Spleen (tissue), 11 donors: ENCODE measurements around the gene CST11. TPM values are rescaled to one million over a fixed set of nuclear protein-coding genes. Genes with fewer than 3 reads are reported as not detected.

Source experiments
- DNase-seq: peaks from one replicate; pipeline ENCODE4 v3.0.0-alpha.2; 2020
- H3K27ac ChIP-seq, 8 donors: fragments of 200-600 bp; sonication (generic) in 7 of 8; 1 replicate in 4 of 8; 2 replicates in 4 of 8; pipeline versions ENCODE4 v1.5.0 to v1.8.0; 2016 to 2021; ENCODE audit warnings: inconsistent platforms in 4 of 8, mild to moderate bottlenecking in 4 of 8, moderate library complexity in 1 of 8
- H3K27me3 ChIP-seq, 7 donors: fragments of 200-600 bp; sonication (generic) in 6 of 7; replicated peaks in 1 of 7; 1 replicate in 4 of 7; 2 replicates in 3 of 7; pipeline versions ENCODE4 v1.5.0 to v1.8.0; 2016 to 2021; ENCODE audit warnings: inconsistent platforms in 3 of 7, mild to moderate bottlenecking in 1 of 7
- H3K36me3 ChIP-seq, 6 donors: fragments of 200-600 bp; sonication (generic) in 5 of 6; 1 replicate in 4 of 6; 2 replicates in 2 of 6; pipeline versions ENCODE4 v1.5.0 to v1.8.0; 2016 to 2021; ENCODE audit warnings: inconsistent platforms in 2 of 6
- H3K4me1 ChIP-seq, 6 donors: fragments of 200-600 bp; sonication (generic) in 5 of 6; 1 replicate in 3 of 6; 2 replicates in 3 of 6; pipeline versions ENCODE4 v1.5.0 to v1.8.0; 2016 to 2021; ENCODE audit warnings: inconsistent platforms in 3 of 6
- H3K4me3 ChIP-seq, 8 donors: fragments of 200-600 bp; sonication (generic) in 7 of 8; 1 replicate in 4 of 8; 2 replicates in 4 of 8; pipeline versions ENCODE4 v1.5.0 to v1.8.0; 2016 to 2021; ENCODE audit warnings: inconsistent platforms in 4 of 8, mild to moderate bottlenecking in 4 of 8, moderate library complexity in 2 of 8
- H3K9me3 ChIP-seq, 8 donors: fragments of 200-600 bp; sonication (generic) in 7 of 8; 1 replicate in 4 of 8; 2 replicates in 4 of 8; pipeline versions ENCODE4 v1.5.0 to v1.8.0; 2016 to 2021; ENCODE audit warnings: inconsistent platforms in 4 of 8
- CTCF ChIP-seq, 11 experiments: fragments of 200-600 bp in 7 of 11; fragments of 450-650 bp in 4 of 11; sonication (generic) in 4 of 11; IDR thresholded peaks in 8 of 11; conservative IDR thresholded peaks in 3 of 11; 1 replicate in 7 of 11; 2 replicates in 4 of 11; pipeline versions ENCODE4 v1.4.0 to v1.8.0; 2016 to 2021; ENCODE audit warnings: antibody characterized with exemption in 11 of 11, inconsistent platforms in 4 of 11, mild to moderate bottlenecking in 1 of 11
- POLR2A ChIP-seq, 3 donors: fragments of 450-650 bp; IDR thresholded peaks; one replicate each; pipeline ENCODE4 v1.5.1; 2017; ENCODE audit warnings: antibody characterized with exemption in 3 of 3, mild to moderate bottlenecking in 1 of 3
- POLR2AphosphoS5 ChIP-seq, 3 donors: sonication (generic); formaldehyde crosslinking; IDR thresholded peaks; one replicate each; pipeline ENCODE4 v1.5.1; 2017; ENCODE audit warnings: antibody characterized with exemption in 3 of 3
- WGBS, 5 donors: extraction: QIAGEN DNeasy Blood & Tissue Kit in 3 of 5; methylation state at CpG; one replicate each; pipeline versions ENCODE4 v1.1.5 to v1.1.7; 2013 to 2018; 5-methylcytosine and 5-hydroxymethylcytosine counted together
- intact Hi-C: fragments of 100-400 bp; cut with DNase I; formaldehyde crosslinking; loops from one replicate; pipeline ENCODE4 v1.15.0; 2023; ENCODE audit warnings: low total_unique reads
- polyA plus RNA-seq, 3 donors: library from polyadenylated mRNA; stranded (reverse); fragments of 200-250 nt; gene quantifications; one replicate each; pipeline ENCODE4 v1.2.1, GENCODE V29; 2013
- total RNA-seq, 7 donors: library from RNA; depleted of rRNA in 3 of 7; stranded (reverse); fragments of >200 nt in 3 of 7; fragmentation: NEBNext Ultra II Directional in 4 of 7; extraction: Animal tissue kit (Norgen Biotek cat#: 25700) in 4 of 7; gene quantifications; one replicate each; pipeline versions ENCODE4 v1.1.0 to v1.2.1, GENCODE V29; 2016 to 2021
- donor health status: healthy with polysubstance abuse.
- donor health status: DM: no; HTN: no; CAD: no; lungs with moderate emphysema.
- donor health status: DM: no; HTN: no; CAD: no.
- donor health status: Bipolar disorder and iron deficiency.
- donor health status: healthy.
- donor health status: DM: no; HTN: no; CAD: no.
- donor health status: DM: yes; HTN: yes; CAD: no.

CST11 gene
- total and polyA plus RNA-seq, 10 donors: not detected

GRCh38 chr20:23440004-23440403, 12.7 kb downstream of the CST11 start:
- Histone ChIP-seq H3K4me1 (peaks cover 0 to 5% (median 0%) of the 10 kb centered on the region in 6 donors), H3K9me3 (no peaks in the 10 kb centered on the region), H3K4me3 (no peak overlapping the region), H3K27me3 (no peaks in the 10 kb centered on the region), H3K36me3 (no peaks in the 10 kb centered on the region), H3K27ac (no peak overlapping the region)
- WGBS, 5 donors: 81 to 88% (median 86%) methylated on average over 2 of the region's 2 CpGs
- intact Hi-C loops: loop anchor here (5.0 kb wide), 1 partner anchor 172 kb away; no protein-coding TSS in a partner anchor
- TF ChIP-seq POLR2AphosphoS5 (IDR thresholded peaks at IDR 0.05): no peak
- TF ChIP-seq POLR2A (IDR thresholded peaks at IDR 0.05): no peak
- TF ChIP-seq CTCF (IDR thresholded peaks at IDR 0.05 in 8 of 11, conservative IDR thresholded peaks at IDR 0.05 in 3 of 11): no peak
- no peak for DNase-seq

GRCh38 chr20:23438661-23439060, 14.0 kb downstream of the CST11 start:
- Histone ChIP-seq H3K27me3 (no peaks in the 10 kb centered on the region), H3K9me3 (no peaks in the 10 kb centered on the region), H3K36me3 (no peaks in the 10 kb centered on the region), H3K4me1 (peaks cover 0 to 5% (median 0%) of the 10 kb centered on the region in 6 donors), H3K4me3 (no peak overlapping the region), H3K27ac (no peak overlapping the region)
- intact Hi-C loops: no loop called here
- WGBS, 5 donors: 66 to 81% (median 77%) methylated on average over 5 of the region's 5 CpGs
- TF ChIP-seq POLR2A (IDR thresholded peaks at IDR 0.05) (no peak), POLR2AphosphoS5 (IDR thresholded peaks at IDR 0.05) (no peak), CTCF (IDR thresholded peaks at IDR 0.05 in 8 of 11, conservative IDR thresholded peaks at IDR 0.05 in 3 of 11) (no peak)
- no peak for DNase-seq

GRCh38 chr20:23437126-23437899, 15.4 kb downstream of the CST11 start:
- no peak for DNase-seq
- H3K4me1 ChIP-seq: peaks cover 0 to 5% (median 0%) of the 10 kb centered on the region in 6 donors
- WGBS, 5 donors: 79 to 92% (median 87%) methylated on average over 9 of the region's 9 CpGs
- H3K27me3 ChIP-seq: no peaks in the 10 kb centered on the region
- intact Hi-C loops: no loop called here
- no peaks in the 10 kb centered on the region for H3K9me3 ChIP-seq
- no peak overlapping the region for H3K27ac ChIP-seq
- TF ChIP-seq POLR2A (IDR thresholded peaks at IDR 0.05) (no peak), POLR2AphosphoS5 (IDR thresholded peaks at IDR 0.05) (no peak), CTCF (IDR thresholded peaks at IDR 0.05 in 8 of 11, conservative IDR thresholded peaks at IDR 0.05 in 3 of 11) (no peak)
- H3K36me3 ChIP-seq: no peaks in the 10 kb centered on the region
- H3K4me3 ChIP-seq: no peak overlapping the region

DNA sequence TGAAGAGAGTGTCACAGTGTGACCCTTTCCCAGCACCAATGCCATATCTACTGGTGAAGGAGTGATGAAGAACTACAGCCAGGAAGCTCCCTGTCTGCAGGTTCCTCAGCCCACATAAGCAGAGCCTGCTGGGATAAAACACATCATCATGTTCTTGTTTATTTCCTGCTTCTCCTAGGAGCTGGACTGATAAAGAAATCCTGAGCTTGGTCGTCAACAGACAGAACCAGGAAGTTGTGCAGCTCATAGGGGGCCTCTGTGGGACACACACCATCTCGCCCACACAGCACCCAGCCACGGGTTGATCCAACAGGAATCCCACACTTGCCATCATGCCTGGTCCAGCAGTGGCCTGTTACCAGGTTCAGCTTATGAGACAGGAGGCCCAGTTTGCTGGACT, 16.0 kb downstream of the CST11 start:
- no peaks in the 10 kb centered on the region for H3K9me3 ChIP-seq
- TF ChIP-seq POLR2AphosphoS5 (IDR thresholded peaks at IDR 0.05): no peak
- TF ChIP-seq CTCF (IDR thresholded peaks at IDR 0.05 in 8 of 11, conservative IDR thresholded peaks at IDR 0.05 in 3 of 11): no peak
- TF ChIP-seq POLR2A (IDR thresholded peaks at IDR 0.05): no peak
- 33 to 62% (median 43%) methylated on average over 3 of the region's 3 CpGs for WGBS, 5 donors
- no peaks in the 10 kb centered on the region for H3K27me3 ChIP-seq
- H3K27ac ChIP-seq: no peak overlapping the region
- peaks cover 0 to 2% (median 0%) of the 10 kb centered on the region in 6 donors for H3K4me1 ChIP-seq
- DNase-seq: no peak
- H3K36me3 ChIP-seq: no peaks in the 10 kb centered on the region
- H3K4me3 ChIP-seq: no peak overlapping the region
- intact Hi-C loops: no loop called here
